Neural cell (in vitro differentiated cells): ENCODE measurements around the gene TRMT13. TPM values are rescaled to one million over a fixed set of nuclear protein-coding genes. Genes with fewer than 3 reads are reported as not detected.
"Not testable (repeated sequence)": the region's sequence is repeated elsewhere in the genome, so short reads cannot be mapped to it uniquely, and the experiment has no call there.

Source experiments
- H2AFZ ChIP-seq: fragments of 200-600, 300-800 bp; sonication (generic), shearing (Covaris generic); 2 replicates; pipeline ENCODE4 v1.6.0; 2014; ENCODE audit warnings: low read depth, mild to moderate bottlenecking, antibody characterized with exemption, low read length, moderate library complexity
- H3F3A ChIP-seq: fragments of 200-600 bp; shearing (Covaris generic); 2 replicates; pipeline ENCODE4 v1.6.1; 2016; ENCODE audit warnings: mild to moderate bottlenecking, moderate library complexity, mixed read lengths, antibody characterized with exemption, low read length; ENCODE audit not compliant: insufficient read depth, poor library complexity, severe bottlenecking
- H3K27ac ChIP-seq: fragments of 200-600, 300-800 bp; sonication (generic), shearing (Covaris generic); 2 replicates; pipeline ENCODE4 v1.5.1; 2014; ENCODE audit warnings: mild to moderate bottlenecking, low read length, moderate library complexity
- H3K27me3 ChIP-seq: fragments of 300-800, 200-600 bp; sonication (generic), shearing (Covaris generic); 2 replicates; pipeline ENCODE4 v1.6.0; 2014; ENCODE audit warnings: mild to moderate bottlenecking, low read depth, low read length, moderate library complexity; ENCODE audit not compliant: insufficient read depth
- H3K36me3 ChIP-seq: fragments of 300-800, 200-600 bp; sonication (generic), shearing (Covaris generic); 2 replicates; pipeline ENCODE4 v1.5.1; 2014; ENCODE audit warnings: mild to moderate bottlenecking, antibody characterized with exemption, low read length, moderate library complexity; ENCODE audit not compliant: insufficient read depth
- H3K4me2 ChIP-seq: fragments of 300-800, 200-600 bp; sonication (generic), shearing (Covaris generic); 2 replicates; pipeline ENCODE4 v1.6.0; 2014; ENCODE audit warnings: mild to moderate bottlenecking, low read length
- H3K4me3 ChIP-seq: fragments of 300-800, 200-600 bp; sonication (generic), shearing (Covaris generic); 2 replicates; pipeline ENCODE4 v1.5.1; 2014; ENCODE audit warnings: mild to moderate bottlenecking, low read length, moderate library complexity
- H3K79me2 ChIP-seq: fragments of 200-600 bp; shearing (Covaris generic); replicated peaks from 2 replicates; pipeline ENCODE4 v1.6.0; 2014; ENCODE audit warnings: mild to moderate bottlenecking, low read length, moderate library complexity; ENCODE audit not compliant: insufficient read depth
- H3K9ac ChIP-seq: fragments of 300-800, 200-600 bp; sonication (generic), shearing (Covaris generic); 2 replicates; pipeline ENCODE4 v1.6.1; 2016; ENCODE audit warnings: mild to moderate bottlenecking, low read length, mixed read lengths
- H3K9me2 ChIP-seq: fragments of 200-600 bp; shearing (Covaris generic); 2 replicates; pipeline ENCODE4 v1.6.1; 2016; ENCODE audit warnings: mild to moderate bottlenecking, low read length, mixed read lengths; ENCODE audit not compliant: insufficient read depth
- H3K9me3 ChIP-seq: fragments of 200-600, 300-800 bp; sonication (generic), shearing (Covaris generic); 2 replicates; pipeline ENCODE4 v1.6.1; 2016; ENCODE audit warnings: mild to moderate bottlenecking, mixed run types, low read length, moderate library complexity, mixed read lengths
- H4K20me1 ChIP-seq: fragments of 200-600 bp; shearing (Covaris generic); 2 replicates; pipeline ENCODE4 v1.6.1; 2016; ENCODE audit warnings: mild to moderate bottlenecking, mixed run types; ENCODE audit not compliant: insufficient read depth
- EZH2 ChIP-seq: fragments of 200-600, 300-800 bp; shearing (Covaris generic), sonication (generic); IDR thresholded peaks from 2 replicates; pipeline ENCODE4 v1.6.1; 2014; ENCODE audit warnings: antibody characterized with exemption, low read length, borderline replicate concordance, mild to moderate bottlenecking; ENCODE audit not compliant: insufficient read depth, poor library complexity, severe bottlenecking
- MXI1 ChIP-seq: fragments of 450-650 bp; conservative IDR thresholded peaks from 2 replicates; pipeline ENCODE4 v1.6.1; 2014; ENCODE audit warnings: antibody characterized with exemption, mild to moderate bottlenecking; ENCODE audit not compliant: poor library complexity, severe bottlenecking
- RAD21 ChIP-seq: fragments of 450-650 bp; conservative IDR thresholded peaks from 2 replicates; pipeline ENCODE4 v1.6.1; 2014; ENCODE audit warnings: antibody characterized with exemption, mild to moderate bottlenecking, moderate library complexity
- REST ChIP-seq: IDR thresholded peaks from 2 replicates; pipeline ENCODE4 v1.6.1; 2012; ENCODE audit warnings: borderline replicate concordance
- SMC3 ChIP-seq: fragments of 450-650 bp; conservative IDR thresholded peaks from 2 replicates; pipeline ENCODE4 v1.6.1; 2014; ENCODE audit warnings: antibody characterized with exemption, mild to moderate bottlenecking, moderate library complexity; ENCODE audit not compliant: poor library complexity
- TAF1 ChIP-seq: IDR thresholded peaks from 2 replicates; pipeline ENCODE4 v1.6.1; 2012; ENCODE audit warnings: low read depth
- polyA plus RNA-seq: library from polyadenylated mRNA; depleted of rRNA; stranded (reverse); fragments of >200 nt; gene quantifications from 2 replicates; pipeline ENCODE4 v1.2.3, GENCODE V29; 2014
- small RNA-seq, 3 experiments: library from RNA; depleted of rRNA; stranded (forward); fragments of <200 nt; gene quantifications; one replicate each; pipeline ENCODE3, GENCODE V24; 2012

The TRMT13 gene
- polyA plus RNA-seq, 1 donor from 2014 or later, result 56.6 TPM

GRCh38 chr1:100198596-100198995 lies 65.6 kb downstream of the TRMT13 start:
- H3K79me2 ChIP-seq, result no peaks in the 10 kb centered on the region
- H2AFZ ChIP-seq, result no peak overlapping the region
- TF ChIP-seq TAF1 (no peak), SMC3 (no peak), REST (no peak), RAD21 (no peak), EZH2 (no peak), MXI1 (no peak)
- H3K4me2 ChIP-seq, result no peak overlapping the region
- H3F3A ChIP-seq, result no peaks in the 10 kb centered on the region
- no peaks in the 10 kb centered on the region for H4K20me1 ChIP-seq
- H3K36me3 ChIP-seq, result peaks cover 8% of the 10 kb centered on the region
- H3K27ac ChIP-seq, result no peak overlapping the region
- no peak overlapping the region for H3K9ac ChIP-seq
- H3K9me3 ChIP-seq, result no peaks in the 10 kb centered on the region
- no peaks in the 10 kb centered on the region for H3K27me3 ChIP-seq
- H3K9me2 ChIP-seq, result no peaks in the 10 kb centered on the region
- H3K4me3 ChIP-seq, result no peak overlapping the region

- H4K20me1 ChIP-seq, H3F3A ChIP-seq, H3K27me3 ChIP-seq, H2AFZ ChIP-seq, H3K9ac ChIP-seq, H3K9me2 ChIP-seq, H3K9me3 ChIP-seq, H3K36me3 ChIP-seq, H3K79me2 ChIP-seq, H3K4me2 ChIP-seq, H3K27ac ChIP-seq, H3K4me3 ChIP-seq: not testable (repeated sequence)
Observed at GRCh38 chr1:100200060-100200459, 67.1 kb downstream of the TRMT13 start.

Small RNAs within 50 kb of the gene (small RNA-seq; reads per million reads assigned to genes)
- gene AC093019.1 (0 reads per million in 3 experiments), gene RPL23AP90 (0 reads per million in 3 experiments)

Other genes with a start within 250 kb of the TRMT13 start
- gene SLC35A3, start 163.2 kb upstream of the TRMT13 start, polyA plus RNA-seq, result 26.8 and 28.1 TPM in 2 replicates
- 5.7 and 6.4 TPM in 2 replicates for gene SASS6, start 233 bp upstream of the TRMT13 start, polyA plus RNA-seq
- gene LRRC39, start 45.1 kb downstream of the TRMT13 start, polyA plus RNA-seq, result 8.0 and 10.3 TPM in 2 replicates
- gene DBT, start 116.7 kb downstream of the TRMT13 start, polyA plus RNA-seq, result 4.8 and 9.0 TPM in 2 replicates
- 79.7 and 95.2 TPM in 2 replicates for gene RTCA, start 133.1 kb downstream of the TRMT13 start, polyA plus RNA-seq
- gene CDC14A, start 219.3 kb downstream of the TRMT13 start, polyA plus RNA-seq, result 2.7 and 2.9 TPM in 2 replicates